Placental epithelial cell (primary cell): ENCODE data around the gene CRYGS. TPM values are rescaled to one million over a fixed set of nuclear protein-coding genes. Genes with fewer than 3 reads are reported as not detected.

Experiments
- total RNA-seq: library from RNA; depleted of rRNA; stranded (reverse); fragments of >200 nt; gene quantifications from 2 replicates; pipeline ENCODE4 v1.2.3, GENCODE V29; 2012

The CRYGS gene
- 1.3 and 1.6 TPM in 2 replicates for total RNA-seq

DNA sequence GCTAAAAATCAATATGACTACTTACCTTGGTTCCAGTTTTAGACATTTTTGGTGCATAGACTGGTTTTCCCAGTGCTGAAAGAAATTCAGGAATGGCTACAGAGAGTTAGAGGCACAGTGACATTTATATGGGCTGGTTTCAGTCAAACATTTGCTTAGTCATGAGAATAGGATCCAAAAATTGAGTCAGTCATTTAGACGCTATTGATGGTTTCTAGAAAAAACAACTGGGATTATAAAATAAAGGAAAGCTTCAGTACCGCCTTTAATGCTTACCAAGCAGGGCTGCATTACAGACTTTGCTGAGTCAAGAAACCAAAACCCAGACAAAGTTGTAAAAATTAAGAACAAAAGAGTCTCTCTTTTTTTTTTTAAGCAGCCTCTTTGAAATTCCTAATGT is at the start of gene CRYGS:
Gene CRYGS, minus strand, starts transcription at position 100 of the 400 bp plus-strand sequence. Its CDS starts 54 bp downstream, at position 46.

DNA sequence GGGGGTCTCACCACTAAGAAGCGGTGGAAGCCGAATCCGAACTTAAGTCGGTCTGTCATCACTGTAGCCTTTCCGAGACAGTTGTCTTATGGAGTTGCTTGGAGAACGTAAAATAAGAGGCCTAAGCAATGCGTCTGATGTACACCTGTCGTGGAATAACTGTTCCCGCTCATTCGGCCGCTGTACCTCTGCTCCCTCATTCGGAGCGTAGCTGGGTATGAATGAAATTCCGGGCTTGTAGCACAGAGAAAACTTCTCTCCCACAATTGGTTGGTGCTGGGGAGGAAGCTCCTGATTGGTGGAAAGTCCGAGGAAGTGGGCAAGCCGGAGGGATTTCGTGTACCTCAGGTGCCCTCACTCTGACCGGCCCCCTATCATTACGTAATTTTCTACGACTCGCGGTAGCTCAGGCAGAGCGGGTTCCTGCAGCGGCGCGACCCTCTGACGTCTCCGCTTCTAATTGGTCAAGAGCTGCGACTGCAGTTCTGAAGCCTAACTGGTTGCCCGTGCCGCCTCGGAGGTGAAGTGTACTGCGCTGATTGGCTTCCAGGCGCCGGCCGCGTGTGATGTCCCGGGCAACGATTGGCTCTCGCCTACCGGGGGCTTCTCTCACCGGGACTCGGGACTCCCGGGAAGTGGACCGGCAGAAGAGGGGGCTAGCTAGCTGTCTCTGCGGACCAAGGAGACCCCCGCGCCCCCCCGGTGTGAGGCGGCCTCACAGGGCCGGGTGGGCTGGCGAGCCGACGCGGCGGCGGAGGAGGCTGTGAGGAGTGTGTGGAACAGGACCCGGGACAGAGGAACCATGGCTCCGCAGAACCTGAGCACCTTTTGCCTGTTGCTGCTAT is 26.1 kb upstream of the CRYGS start, which contains the start of gene DNAJB11:
Gene DNAJB11, plus strand, starts transcription at position 625 of the 845 bp plus-strand sequence. Its CDS starts 178 bp downstream, at position 803.

DNA sequence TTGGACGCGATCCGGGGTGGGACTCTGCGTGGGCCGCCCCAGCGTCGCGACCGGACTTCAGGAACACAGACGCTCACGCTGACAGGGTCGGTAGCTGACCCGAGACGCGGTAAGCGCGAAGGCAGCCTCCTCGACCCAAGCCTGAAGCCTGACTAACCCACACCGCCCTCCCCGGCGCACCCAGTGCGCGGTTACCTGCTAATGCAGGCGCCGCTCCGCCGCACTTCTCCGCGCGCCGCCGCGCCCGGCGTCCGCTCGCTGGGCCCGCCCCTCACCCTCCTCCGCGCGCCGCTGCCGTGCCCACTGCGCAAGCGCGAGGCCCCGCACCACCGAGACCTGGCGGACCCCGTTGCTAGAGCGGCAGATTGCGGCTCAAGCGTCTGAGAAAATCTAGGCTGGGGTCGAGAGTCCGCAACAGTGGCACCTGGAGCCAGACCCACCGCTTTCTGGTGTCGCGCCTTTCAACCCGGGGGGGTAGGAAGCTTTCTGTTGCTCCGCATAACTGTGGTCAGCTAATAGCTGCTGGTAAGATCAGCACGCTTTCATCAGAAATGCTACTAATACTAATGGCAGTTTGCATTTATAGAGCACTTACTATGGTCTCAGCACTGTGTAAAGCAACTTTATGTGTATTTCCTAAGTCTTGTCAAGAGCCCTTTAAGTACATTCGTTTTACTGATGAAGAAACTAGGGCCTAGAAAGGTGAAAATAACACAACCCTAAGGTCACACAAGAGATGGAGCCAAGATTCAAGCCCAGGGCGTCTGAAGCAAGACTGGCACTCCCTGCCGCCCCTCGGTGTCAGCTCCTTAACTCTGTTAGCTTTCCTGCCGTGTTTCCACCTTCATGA is 23.1 kb upstream of the CRYGS start, which contains the start of gene TBCCD1:
Gene TBCCD1, minus strand, starts transcription at position 268 of the 850 bp plus-strand sequence. CDS start 3,010 bp downstream, outside the sequence.

Other genes starting within 250 kb of the CRYGS start
- not detected in 2 replicates for gene DGKG, start 182.1 kb downstream of the CRYGS start, total RNA-seq
- 12.2 and 16.4 TPM in 2 replicates for gene TBCCD1, start 23.0 kb upstream of the CRYGS start, total RNA-seq
- gene DNAJB11, start 26.3 kb upstream of the CRYGS start, total RNA-seq = 21.2 and 54.3 TPM in 2 replicates
- gene AHSG, start 68.7 kb upstream of the CRYGS start, total RNA-seq = not detected in 2 replicates
- 0.22 TPM in 1 of 2 replicates, not detected in the other for gene FETUB, start 96.0 kb upstream of the CRYGS start, total RNA-seq
- gene HRG, start 121.6 kb upstream of the CRYGS start, total RNA-seq = not detected in 2 replicates
- not detected in 2 replicates for gene KNG1, start 173.0 kb upstream of the CRYGS start, total RNA-seq
- gene EIF4A2, start 239.2 kb upstream of the CRYGS start, total RNA-seq = 463 and 688 TPM in 2 replicates